Astrocyte of the spinal cord (primary cell): ENCODE results near the gene TLR5.

Source experiments
- DNase-seq: peaks from one replicate; pipeline ENCODE4 v3.0.0; 2011; ENCODE audit warnings: low read depth, low spot score
- H3K4me3 ChIP-seq: 2 replicates; pipeline ENCODE4 v1.5.1; 2011; ENCODE audit warnings: low read depth, mild to moderate bottlenecking, low read length, moderate library complexity
- CTCF ChIP-seq: IDR thresholded peaks from 2 replicates; pipeline ENCODE4 v1.5.1; 2012; ENCODE audit warnings: low read depth, mild to moderate bottlenecking, low read length, inconsistent platforms
- in situ Hi-C: cut with HindIII; loops from 2 replicates; pipeline ENCODE4 v1.10.0; 2017; ENCODE audit warnings: low sequenced_read_pairs

TLR5 gene

GRCh38 chr1:223133824-223134435, 9.1 kb downstream of the TLR5 start:
- DNase-seq, result peak; percentile 79
- peak overlapping the region; percentile 20 for H3K4me3 ChIP-seq
- in situ Hi-C loops, result no loop called here
- TF ChIP-seq CTCF, result peak; percentile 95

- H3K4me3 ChIP-seq, result no peak overlapping the region
These were observed 9.7 kb downstream of the TLR5 start for GRCh38 chr1:223133306-223133823.

GRCh38 chr1:223129229-223129901, 13.7 kb downstream of the TLR5 start:
- in situ Hi-C loops, result no loop called here
- peak; percentile 40 for DNase-seq
- H3K4me3 ChIP-seq, result no peak overlapping the region
- TF ChIP-seq CTCF, result peak; percentile 90

More at GRCh38 chr1:223133306-223133823, 9.7 kb downstream of the TLR5 start:
- no peak for DNase-seq
- in situ Hi-C loops, result no loop called here
- TF ChIP-seq CTCF, result no peak

- TF ChIP-seq CTCF, result no peak
- DNase-seq, result no peak
- H3K4me3 ChIP-seq, result no peak overlapping the region
- in situ Hi-C loops, result no loop called here
These were observed 16.3 kb downstream of the TLR5 start for GRCh38 chr1:223126741-223127140.

- TF ChIP-seq CTCF, result no peak
- H3K4me3 ChIP-seq, result no peak overlapping the region
- in situ Hi-C loops, result no loop called here
- DNase-seq, result no peak
These were observed 17.3 kb downstream of the TLR5 start for GRCh38 chr1:223125766-223126165.

- DNase-seq, result no peak
- in situ Hi-C loops, result no loop called here
- no peak for TF ChIP-seq CTCF
- no peak overlapping the region for H3K4me3 ChIP-seq
These were observed 19.9 kb downstream of the TLR5 start for GRCh38 chr1:223123011-223123610.
